Measurements from ENCODE around the gene ZNF496. TPM values are rescaled to one million over a fixed set of nuclear protein-coding genes. Genes with fewer than 3 reads are reported as not detected.
"Not testable (repeated sequence)": the region's sequence is repeated elsewhere in the genome, so short reads cannot be mapped to it uniquely, and the experiment has no call there.

ZNF496 gene
- total RNA-seq, 2 experiments from 2014 or later, result 25.9 to 26.6 TPM

- H3K27ac Mint-ChIP-seq; H3K4me3 Mint-ChIP-seq; H3K27me3 Mint-ChIP-seq; ATAC-seq (ENCODE audit: low read depth); H3K4me1 Mint-ChIP-seq; H3K36me3 Mint-ChIP-seq; DNase-seq; POLR2A ChIA-PET: not testable (repeated sequence)
- H3K9me3 Mint-ChIP-seq, result peaks cover 12% of the 10 kb centered on the region
Observed at GRCh38 chr1:247255772-247256171, 75.9 kb downstream of the ZNF496 start, which contains the start of gene VN1R5. TSS of gene VN1R5 (plus strand) at chr1:247256072.

GRCh38 chr1:247247568-247247967 lies 84.1 kb downstream of the ZNF496 start:
- ATAC-seq (ENCODE audit: low read depth) (no peak), DNase-seq (no peak)
- no peak overlapping the region for H3K4me3 Mint-ChIP-seq
- H3K9me3 Mint-ChIP-seq, result peaks cover 23% of the 10 kb centered on the region
- POLR2A ChIA-PET, result no interaction called here
- no peaks in the 10 kb centered on the region for H3K36me3 Mint-ChIP-seq
- H3K4me1 Mint-ChIP-seq, result no peaks in the 10 kb centered on the region
- H3K27me3 Mint-ChIP-seq, result no peaks in the 10 kb centered on the region
- no peak overlapping the region for H3K27ac Mint-ChIP-seq

Other genes starting within 250 kb of the ZNF496 start
- gene ZNF669, start 227.5 kb downstream of the ZNF496 start, total RNA-seq, result 10 to 100 TPM; 12.8 to 14.1 TPM
- 10 to 100 TPM; 28.6 to 29.0 TPM for gene ZNF124, start 159.8 kb downstream of the ZNF496 start, total RNA-seq
- gene VN1R5, start 75.8 kb downstream of the ZNF496 start, total RNA-seq, result not detected
- 1 to 10 TPM; 7.0 to 8.9 TPM for gene NLRP3, start 84.3 kb upstream of the ZNF496 start, total RNA-seq
- gene OR2B11, start 126.2 kb upstream of the ZNF496 start, total RNA-seq, result not detected
- not detected for gene OR2C3, start 204.6 kb upstream of the ZNF496 start, total RNA-seq
- not detected for gene GCSAML, start 217.3 kb upstream of the ZNF496 start, total RNA-seq